Stimulated activated CD4-positive, alpha-beta T cell treated with anti-CD3 and anti-CD28 coated beads, Interleukin-2, amount 100 ng/mL, for 48 hours (primary cell): Measurements from ENCODE around the gene NPPA.
"Not testable (repeated sequence)": the region's sequence is repeated elsewhere in the genome, so short reads cannot be mapped to it uniquely, and the experiment has no call there.

Experiments used
- DNase-seq, 2 donors: peaks; one replicate each; pipeline ENCODE4 v3.0.0-alpha.2; 2020

NPPA gene

GRCh38 chr1:11847667-11848372, at the start of gene NPPA:
NPPA (minus strand) TSS chr1:11847783; CDS start chr1:11847684, 99 bp downstream.
- no peak for DNase-seq

DNA sequence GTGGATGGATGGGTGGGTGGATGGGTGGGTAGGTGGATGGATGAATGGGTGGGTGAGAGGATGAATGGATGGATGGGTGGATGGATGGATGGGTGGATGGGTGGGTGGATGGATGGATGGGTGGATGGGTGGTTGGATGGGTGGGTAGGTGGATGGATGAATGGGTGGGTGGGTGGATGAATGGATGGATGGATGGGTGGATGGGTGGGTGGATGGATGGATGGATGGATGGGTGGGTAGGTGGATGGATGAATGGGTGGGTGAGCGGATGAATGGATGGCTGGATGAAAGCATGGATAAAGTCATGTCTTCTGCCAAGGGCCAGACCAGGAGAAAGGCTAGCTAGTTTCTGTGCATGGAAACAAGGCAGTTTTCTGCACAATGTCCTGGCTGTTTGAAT, 46.9 kb upstream of the NPPA start:
- DNase-seq, result not testable (repeated sequence)

- peak; percentile 71 to 73 for DNase-seq
Observed at GRCh38 chr1:11893907-11894251, 46.3 kb upstream of the NPPA start.

- DNase-seq, result no peak
Observed at GRCh38 chr1:11891433-11892186, 44.0 kb upstream of the NPPA start.

GRCh38 chr1:11888877-11889208, 41.3 kb upstream of the NPPA start:
- no peak for DNase-seq

DNA sequence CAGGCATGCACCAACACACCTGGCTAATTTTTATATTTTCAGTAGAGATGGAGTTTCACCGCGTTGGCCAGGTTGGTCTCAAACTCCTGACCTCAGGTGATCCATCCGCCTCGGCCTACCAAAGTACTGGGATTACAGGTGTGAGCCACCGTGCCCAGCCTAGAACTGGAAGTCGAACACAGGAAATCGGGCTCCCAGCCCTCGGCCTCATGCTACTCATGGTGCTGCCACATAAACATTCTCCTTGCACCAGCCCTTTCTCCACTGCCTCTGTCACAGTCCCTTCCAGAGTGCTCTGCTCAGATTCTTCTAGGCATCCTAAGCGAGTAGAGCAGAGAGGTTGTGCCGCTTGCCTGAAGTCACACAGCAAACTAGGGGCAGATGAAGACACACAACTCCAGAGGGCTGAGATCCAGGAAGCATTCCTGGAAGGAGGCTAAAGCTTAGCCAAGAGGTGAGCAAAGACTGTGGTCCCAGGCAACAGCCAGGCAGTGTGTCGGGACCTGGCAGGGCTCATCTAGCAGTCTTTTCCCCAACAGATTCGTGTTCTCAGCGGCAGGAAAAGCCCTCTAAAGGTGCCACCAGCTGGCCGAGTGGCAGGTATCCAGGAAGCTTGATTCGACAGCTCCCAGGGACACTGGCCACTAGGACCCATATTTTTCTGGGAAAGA, 40.8 kb upstream of the NPPA start:
- no peak for DNase-seq

- DNase-seq, result no peak
Observed at GRCh38 chr1:11887666-11888007, 40.1 kb upstream of the NPPA start.

DNA sequence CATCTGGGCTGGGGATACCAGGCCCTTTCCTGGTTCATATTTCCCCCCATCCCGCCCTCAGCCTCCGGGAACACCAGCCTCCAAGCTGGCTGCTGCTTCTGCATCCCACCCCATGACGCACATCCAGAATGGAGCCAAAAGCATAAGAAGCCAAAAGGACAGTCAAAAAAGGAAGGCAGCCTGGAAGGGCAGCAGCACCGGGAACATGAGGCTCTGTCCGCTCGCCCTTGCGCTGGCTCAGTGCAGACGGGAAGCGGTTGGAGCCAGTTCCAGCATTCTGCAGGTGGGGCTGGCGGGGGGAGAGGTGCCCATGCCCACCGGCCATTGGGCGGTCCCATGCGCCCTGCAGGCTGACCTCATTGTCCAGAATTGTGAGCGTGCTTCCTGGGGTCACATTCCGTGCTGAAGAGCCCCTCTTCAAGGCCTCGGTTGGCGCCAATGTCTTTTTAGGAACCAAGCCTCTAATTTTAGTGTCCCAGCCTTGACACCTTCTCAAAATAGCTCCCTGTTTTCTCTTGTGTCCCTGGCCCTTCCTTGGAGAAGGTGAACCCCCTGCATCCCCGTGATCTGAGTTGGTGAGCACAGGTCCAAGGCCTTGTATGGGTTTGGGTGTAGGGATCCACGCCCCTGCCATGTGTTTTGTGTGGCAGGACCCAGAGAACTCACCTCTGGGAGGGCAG, 39.5 kb upstream of the NPPA start:
- DNase-seq, result no peak

DNA sequence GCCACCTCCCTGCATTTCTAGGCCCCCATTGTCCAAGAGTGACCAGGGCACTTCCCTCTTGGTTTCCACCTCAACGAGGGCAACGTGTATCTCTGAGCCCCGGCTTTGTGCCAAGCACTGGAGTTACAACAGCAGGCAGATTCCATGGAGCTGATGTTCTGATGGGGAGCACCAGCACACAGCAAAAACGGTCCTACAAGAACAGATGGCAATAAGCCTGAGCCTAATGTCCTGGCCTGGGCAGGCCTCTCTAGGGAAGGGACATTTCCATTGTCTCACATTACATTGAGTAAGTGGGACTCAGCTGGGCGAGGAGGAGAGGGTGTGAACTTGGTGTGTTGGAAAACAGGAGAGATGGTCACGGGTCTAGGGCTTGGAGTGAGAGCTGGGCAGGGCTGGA, 38.3 kb upstream of the NPPA start:
- DNase-seq, result no peak

- no peak for DNase-seq
Observed at GRCh38 chr1:11882814-11883538, 35.4 kb upstream of the NPPA start.

DNA sequence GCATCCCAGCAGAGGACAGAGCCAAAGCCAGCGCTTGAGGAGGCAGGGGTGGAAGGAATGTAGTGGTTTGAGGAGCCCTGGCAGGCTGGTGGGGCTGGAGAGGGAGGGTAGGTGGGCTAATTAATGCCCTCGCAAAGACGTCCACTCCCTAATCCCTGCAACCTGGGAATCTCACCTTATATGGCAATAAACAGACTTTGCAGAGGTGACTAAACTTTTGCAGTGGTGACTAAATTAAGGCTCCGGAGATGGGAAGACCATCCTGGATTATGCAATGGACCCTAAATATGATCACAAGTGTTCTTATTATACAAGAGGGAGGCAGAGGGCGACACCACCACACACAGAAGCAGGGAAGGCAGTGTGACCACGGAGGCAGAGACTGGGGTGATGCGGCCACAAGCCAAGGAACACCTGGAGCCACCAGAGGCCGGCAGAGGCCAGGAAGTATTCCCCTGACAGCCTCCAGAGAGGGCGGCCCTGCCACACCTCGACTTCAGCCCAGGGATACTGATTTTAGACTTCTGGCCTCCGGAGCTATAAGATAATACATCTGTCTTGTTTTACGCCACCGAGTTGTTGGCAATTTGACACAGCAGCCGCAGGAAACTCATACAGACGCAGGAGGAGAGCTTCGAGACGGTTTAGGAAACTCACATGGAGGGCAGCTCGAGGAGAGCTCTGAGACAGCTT, 34.3 kb upstream of the NPPA start:
- no peak for DNase-seq

DNA sequence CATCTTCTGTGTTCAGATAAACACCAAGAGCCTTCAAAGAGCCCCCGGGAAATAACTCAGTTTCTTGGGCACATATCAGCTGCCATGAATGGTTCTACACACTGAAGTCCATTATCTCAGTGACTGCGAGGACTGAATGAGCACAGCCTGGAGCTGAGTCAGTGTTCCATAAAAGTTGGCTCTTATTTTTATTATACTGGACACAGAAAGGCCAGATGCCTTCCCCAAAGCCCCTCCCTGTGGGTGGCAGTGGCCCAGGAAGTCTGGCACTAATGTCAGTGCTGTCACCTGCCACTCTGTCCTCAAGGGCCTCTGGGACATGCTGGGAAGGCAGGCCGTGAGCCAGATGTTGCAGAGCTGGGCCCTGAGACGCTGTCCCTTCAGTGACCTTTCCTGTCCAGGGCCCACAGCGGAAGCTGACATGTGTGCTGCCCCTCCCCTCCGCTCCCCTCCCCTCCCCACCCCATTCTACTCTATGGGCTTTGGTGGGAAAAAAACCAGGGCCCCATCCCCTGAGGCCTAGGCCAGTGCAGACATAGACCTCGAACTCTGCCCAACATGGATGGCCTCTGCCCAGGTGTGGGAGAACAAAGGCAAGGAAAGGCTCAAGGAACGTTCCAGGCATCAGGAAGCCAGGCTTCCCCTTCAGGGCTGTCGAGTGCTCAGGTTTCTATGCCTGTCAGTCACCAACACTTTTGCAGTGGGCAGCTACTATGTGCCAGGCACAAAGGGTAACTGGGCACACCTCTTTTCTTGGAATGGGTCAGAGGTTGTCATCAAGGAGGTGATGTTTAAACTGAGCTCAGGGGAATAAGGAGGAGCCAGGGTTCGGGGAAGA, 33.5 kb upstream of the NPPA start:
- no peak for DNase-seq

GRCh38 chr1:11880181-11880575, 32.6 kb upstream of the NPPA start:
- DNase-seq, result no peak

DNA sequence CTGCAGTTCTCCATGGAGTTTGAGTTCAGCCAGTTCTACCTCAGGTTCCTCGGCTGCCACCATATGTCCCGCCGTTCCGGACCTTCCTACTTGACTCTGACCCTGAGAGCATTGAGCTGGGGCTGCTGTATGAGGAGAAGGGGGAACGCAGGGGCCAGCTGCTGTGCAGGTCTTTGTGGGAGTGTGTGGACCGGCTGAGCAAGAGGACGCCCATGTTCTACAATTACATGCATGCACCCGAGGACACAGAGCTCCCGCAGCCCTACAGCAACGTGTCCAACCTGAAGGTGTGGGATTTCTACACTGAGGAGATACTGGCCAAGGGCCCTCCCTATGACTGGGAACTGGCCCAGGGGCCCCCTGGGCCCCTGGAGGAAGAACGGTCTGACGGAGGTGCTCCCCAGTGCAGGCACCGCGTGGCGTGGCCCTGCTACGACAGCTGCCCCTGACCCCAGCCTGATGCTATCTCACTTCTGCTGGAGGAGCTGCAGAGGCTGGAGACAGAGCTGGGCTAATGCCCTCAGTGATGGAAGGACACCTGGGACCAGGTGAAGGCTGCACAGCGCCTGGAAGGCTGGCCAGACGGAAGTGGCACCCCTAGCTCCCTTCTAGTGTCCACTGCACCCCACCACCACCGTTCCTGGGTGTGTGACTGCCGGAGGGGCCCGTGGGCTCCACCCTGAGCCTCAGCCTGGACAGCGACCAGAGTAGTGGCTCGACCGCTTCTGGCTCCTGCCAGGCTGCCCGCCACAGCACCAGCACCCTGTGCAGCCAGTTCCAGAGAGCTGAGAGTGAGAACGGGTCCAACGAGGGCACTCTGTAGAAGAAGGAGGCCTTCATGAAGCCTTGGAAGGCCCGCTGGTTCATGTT, 32.0 kb upstream of the NPPA start:
- no peak for DNase-seq

- no peak for DNase-seq
Observed at GRCh38 chr1:11878891-11879190, 31.3 kb upstream of the NPPA start.

DNA sequence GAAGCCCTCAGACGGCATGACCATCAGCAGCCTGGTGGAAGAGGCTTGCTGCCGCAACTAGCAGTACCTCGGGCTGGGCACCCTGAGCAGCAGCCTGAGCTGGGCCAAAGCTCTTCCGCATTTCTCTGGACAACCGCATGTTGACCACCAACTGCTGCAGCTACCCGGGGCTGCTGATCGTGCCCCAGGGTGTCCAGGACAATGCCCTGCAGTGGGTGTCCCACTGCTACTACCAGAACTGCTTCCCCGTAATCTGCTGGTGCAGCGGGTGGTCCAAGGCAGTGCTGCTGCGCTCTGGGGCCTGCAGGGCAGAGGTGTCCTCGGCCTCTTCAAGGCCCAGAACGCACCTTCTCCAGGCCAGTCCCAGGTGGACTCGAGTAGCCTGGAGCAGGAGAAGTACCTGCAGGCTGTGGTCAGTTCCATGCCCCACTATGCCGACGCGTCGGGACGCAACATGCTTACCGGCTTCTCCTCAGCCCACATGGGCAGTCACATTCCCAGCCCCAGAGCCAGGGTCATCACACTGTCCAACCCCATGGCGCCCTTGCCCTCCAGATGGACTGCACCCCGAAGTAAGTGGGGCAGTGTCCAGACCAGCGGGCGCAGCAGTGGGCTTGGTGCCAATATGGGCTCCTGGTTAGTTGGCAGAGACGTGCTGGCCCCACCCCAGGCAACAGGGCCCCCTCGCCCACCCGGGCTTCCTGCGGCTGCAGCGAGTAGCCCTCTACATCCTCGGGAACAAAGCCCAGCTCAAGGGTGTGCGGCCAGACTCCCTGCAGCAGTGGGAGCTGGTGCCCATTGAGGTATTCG, 30.7 kb upstream of the NPPA start:
- DNase-seq, result no peak

GRCh38 chr1:11877074-11877473, 29.5 kb upstream of the NPPA start:
- DNase-seq, result no peak

DNA sequence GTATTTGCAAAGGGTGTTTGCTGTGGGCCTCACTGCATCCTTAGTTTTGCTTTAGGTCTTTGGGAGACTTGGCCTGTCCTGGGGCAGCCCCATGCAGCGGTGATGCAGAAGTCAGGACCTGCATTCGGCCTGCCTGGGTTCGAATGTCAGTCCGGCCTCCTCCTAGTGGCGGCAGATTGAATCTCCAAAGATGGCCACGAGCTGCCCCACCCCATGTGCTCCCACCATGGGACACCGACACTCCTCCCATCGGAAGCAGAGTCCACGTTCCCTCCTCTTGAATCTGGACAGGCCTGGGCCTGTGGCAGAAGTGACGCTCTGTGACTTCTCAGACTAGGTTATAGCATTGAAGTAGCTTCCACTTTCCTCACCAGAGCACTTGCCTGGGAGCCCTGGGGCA, 27.5 kb upstream of the NPPA start:
- DNase-seq, result no peak

DNA sequence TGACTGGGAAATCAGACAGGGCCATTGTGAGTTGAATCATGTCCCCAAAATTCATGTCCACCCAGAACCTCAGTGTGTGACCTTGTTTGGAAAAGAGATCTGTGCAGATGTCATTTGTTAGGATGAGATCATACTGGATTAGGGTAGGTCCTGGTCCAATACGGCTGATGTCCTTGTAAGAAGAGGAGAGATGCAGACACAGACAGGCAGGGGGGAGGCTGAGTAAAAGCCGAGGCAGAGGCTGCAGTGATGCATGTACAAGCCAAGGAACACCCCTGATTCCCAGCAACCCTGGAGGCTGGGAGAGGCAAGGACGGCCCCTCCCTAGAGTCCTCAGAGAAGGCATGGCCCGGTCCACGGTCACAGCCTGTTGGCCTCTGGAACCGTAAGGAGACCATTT, 27.0 kb upstream of the NPPA start:
- no peak for DNase-seq

DNA sequence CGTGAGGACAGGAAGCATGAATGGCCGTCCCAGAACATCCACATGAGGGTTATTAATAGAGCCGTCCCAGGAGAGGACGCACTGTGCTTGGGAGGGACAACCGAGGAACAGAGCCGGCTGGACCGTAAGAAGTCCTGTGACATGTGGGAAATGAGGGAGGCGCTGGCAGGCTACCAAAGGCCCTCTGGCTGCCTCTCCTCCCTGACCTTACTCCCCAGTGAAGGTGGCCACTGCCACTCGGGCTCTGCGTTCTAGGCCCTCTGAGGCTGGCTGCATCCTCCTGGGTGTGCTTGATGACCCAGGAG, 26.6 kb upstream of the NPPA start:
- no peak for DNase-seq
